ENCODE data around the gene TMC5. TPM values are rescaled to one million over a fixed set of nuclear protein-coding genes. Genes with fewer than 3 reads are reported as not detected.

TMC5 gene
- total RNA-seq, 2 donors from 2014 or later: 0.16 TPM; not detected in 1

DNA sequence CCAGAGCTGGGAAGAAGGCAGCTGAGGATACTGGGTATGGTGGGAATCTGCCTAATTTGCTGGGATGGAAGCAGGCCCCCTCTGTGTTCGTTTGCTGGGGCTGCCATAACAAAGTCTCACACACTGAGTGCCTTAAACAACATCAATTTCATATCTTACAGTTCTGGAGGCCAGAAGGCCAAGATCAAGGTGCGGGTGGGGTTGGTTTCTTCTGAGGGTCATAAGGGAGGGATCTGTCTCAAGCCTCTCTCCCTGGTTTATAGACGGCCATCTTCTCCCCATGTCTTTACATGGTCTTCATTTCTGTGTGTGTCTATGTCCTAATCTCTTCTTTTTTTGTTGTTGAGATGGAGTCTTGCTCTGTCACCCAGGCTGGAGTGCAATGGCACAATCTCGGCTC is 68.4 kb downstream of the TMC5 start:
- Histone ChIP-seq H3K4me1 (no peaks in the 10 kb centered on the region), H3K9me3 (no peaks in the 10 kb centered on the region), H3K36me3 (no peaks in the 10 kb centered on the region), H3K4me3 (no peak overlapping the region), H3K27me3 (no peaks in the 10 kb centered on the region), H3K27ac (no peak overlapping the region)
- TF ChIP-seq, protein P1, sequence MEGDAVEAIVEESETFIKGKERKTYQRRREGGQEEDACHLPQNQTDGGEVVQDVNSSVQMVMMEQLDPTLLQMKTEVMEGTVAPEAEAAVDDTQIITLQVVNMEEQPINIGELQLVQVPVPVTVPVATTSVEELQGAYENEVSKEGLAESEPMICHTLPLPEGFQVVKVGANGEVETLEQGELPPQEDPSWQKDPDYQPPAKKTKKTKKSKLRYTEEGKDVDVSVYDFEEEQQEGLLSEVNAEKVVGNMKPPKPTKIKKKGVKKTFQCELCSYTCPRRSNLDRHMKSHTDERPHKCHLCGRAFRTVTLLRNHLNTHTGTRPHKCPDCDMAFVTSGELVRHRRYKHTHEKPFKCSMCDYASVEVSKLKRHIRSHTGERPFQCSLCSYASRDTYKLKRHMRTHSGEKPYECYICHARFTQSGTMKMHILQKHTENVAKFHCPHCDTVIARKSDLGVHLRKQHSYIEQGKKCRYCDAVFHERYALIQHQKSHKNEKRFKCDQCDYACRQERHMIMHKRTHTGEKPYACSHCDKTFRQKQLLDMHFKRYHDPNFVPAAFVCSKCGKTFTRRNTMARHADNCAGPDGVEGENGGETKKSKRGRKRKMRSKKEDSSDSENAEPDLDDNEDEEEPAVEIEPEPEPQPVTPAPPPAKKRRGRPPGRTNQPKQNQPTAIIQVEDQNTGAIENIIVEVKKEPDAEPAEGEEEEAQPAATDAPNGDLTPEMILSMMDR (IDR thresholded peaks at IDR 0.05): no peak
- no peak for DNase-seq (ENCODE audit: low spot score)

DNA sequence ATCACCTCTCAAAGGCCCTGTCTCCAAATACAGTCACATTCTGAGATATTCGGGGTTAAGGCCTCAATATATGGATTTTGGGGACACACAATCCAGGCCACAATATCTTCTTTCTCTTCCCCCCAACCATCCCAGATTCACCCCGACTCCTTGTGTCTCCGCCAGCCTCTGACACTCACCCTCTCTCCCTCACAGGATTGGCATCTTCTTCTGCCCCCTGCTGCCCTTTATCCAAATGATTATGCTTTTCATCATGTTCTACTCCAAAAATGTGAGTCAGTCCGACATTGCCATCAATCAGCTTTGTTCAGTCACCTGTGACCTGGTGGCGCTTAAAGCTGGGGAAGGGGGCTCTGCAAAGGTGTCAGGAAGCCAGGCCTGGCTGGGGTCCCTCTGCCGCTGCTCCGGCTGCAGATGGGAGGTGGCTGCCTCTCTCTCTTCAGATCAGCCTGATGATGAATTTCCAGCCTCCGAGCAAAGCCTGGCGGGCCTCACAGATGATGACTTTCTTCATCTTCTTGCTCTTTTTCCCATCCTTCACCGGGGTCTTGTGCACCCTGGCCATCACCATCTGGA is 69.2 kb downstream of the TMC5 start:
- TF ChIP-seq, protein P1 (IDR thresholded peaks at IDR 0.05): no peak
- DNase-seq (ENCODE audit: low spot score): no peak
- no peaks in the 10 kb centered on the region for H3K36me3 ChIP-seq
- H3K27ac ChIP-seq: no peak overlapping the region
- H3K27me3 ChIP-seq: no peaks in the 10 kb centered on the region
- no peaks in the 10 kb centered on the region for H3K4me1 ChIP-seq
- no peaks in the 10 kb centered on the region for H3K9me3 ChIP-seq
- no peak overlapping the region for H3K4me3 ChIP-seq

DNA sequence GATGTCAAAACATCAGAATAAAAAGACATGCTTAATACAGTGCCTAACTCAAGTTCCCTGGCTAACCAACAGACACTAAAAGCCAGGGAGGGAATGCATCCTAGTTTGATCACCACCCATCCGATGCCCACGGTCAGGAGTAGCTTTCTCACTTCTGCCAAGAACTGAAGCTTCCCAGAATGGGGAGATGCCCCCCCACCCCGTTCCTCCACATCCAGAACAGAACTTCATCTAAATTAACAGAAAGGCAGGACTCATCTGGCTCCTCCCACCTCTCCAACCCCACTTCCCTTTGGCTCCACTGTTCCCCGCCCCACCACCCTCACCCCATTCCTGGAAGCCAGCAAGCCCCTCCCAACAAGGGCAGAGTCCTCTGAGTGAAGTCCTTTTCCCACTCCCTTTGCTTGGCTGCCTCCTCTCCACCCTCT is 70.5 kb downstream of the TMC5 start:
- no peaks in the 10 kb centered on the region for H3K4me1 ChIP-seq
- no peak overlapping the region for H3K27ac ChIP-seq
- no peak for DNase-seq (ENCODE audit: low spot score)
- no peaks in the 10 kb centered on the region for H3K27me3 ChIP-seq
- TF ChIP-seq, protein P1 (IDR thresholded peaks at IDR 0.05): no peak
- H3K36me3 ChIP-seq: no peaks in the 10 kb centered on the region
- no peaks in the 10 kb centered on the region for H3K9me3 ChIP-seq
- no peak overlapping the region for H3K4me3 ChIP-seq

DNA sequence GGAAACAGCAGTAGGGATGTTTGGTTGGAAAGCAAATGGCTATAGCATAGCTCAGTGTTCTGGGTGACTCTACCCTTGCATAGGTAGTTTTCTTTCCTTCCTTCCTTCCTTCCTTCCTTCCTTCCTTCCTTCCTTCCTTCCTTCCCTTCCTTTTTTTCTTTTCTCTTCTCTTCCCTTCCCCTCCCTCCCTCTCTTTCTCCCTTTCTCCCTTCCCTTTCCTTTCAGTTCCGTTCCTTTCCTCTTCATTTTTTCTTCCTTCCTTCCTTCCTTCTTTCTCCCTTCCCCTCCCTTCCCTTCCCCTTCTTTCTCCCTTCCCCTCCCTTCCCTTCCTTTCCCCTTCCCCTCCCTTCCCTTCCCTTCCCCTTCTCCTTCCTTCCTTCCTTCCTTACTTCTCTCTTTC is 72.9 kb downstream of the TMC5 start:
- TF ChIP-seq, protein P1 (IDR thresholded peaks at IDR 0.05): no peak
- no peaks in the 10 kb centered on the region for H3K9me3 ChIP-seq
- H3K4me1 ChIP-seq: no peaks in the 10 kb centered on the region
- H3K27ac ChIP-seq: no peak overlapping the region
- no peaks in the 10 kb centered on the region for H3K27me3 ChIP-seq
- DNase-seq (ENCODE audit: low spot score): no peak
- no peaks in the 10 kb centered on the region for H3K36me3 ChIP-seq
- no peak overlapping the region for H3K4me3 ChIP-seq

DNA sequence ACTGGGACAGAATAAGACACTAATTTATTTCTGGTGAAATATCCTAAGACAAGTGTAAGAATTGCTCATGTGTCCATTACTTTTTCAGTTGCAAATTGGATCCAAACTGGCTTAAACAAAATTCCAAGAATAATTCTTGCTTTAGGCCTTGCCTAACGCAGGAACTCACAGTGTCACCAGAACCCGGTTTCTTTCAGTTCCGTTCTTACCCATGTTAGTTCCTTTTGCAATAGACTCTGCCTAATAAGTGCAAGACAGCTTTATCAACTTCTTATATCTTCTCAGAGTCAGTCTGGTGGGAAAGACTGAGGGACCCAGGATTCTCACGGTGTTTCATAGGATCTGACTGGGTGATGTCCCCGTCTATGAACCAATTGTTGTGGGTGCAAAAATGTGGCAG is 79.5 kb downstream of the TMC5 start:
- TF ChIP-seq, protein P1 (IDR thresholded peaks at IDR 0.05): no peak
- H3K4me1 ChIP-seq: no peaks in the 10 kb centered on the region
- H3K27ac ChIP-seq: no peak overlapping the region
- no peaks in the 10 kb centered on the region for H3K9me3 ChIP-seq
- H3K27me3 ChIP-seq: no peaks in the 10 kb centered on the region
- peaks cover 23% of the 10 kb centered on the region for H3K36me3 ChIP-seq
- no peak for DNase-seq (ENCODE audit: low spot score)
- H3K4me3 ChIP-seq: no peak overlapping the region

DNA sequence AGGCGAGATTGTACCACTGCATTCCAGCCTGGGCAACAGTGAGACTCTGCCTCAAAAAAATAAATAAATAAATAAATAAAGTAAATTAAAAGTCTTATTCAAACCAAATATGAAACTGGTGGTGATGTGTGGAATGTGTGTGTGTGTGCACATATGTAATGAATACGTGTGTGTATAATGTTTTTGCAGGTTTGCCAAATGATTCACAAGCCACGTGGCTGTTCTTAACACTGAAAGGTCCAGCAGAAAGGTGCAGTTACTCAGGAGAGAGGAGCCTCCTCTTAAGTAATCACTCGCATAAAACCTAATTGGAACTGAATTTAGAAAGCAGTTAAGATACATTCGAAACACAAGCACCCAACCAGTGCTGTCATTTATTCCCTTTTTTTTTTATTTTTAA is 81.3 kb downstream of the TMC5 start:
- peaks cover 39% of the 10 kb centered on the region for H3K36me3 ChIP-seq

More for the DNA sequence above, 81.3 kb downstream of the TMC5 start:
- H3K27ac ChIP-seq: no peak overlapping the region
- H3K4me3 ChIP-seq: no peak overlapping the region
- TF ChIP-seq, protein P1 (IDR thresholded peaks at IDR 0.05): no peak
- no peaks in the 10 kb centered on the region for H3K9me3 ChIP-seq
- H3K27me3 ChIP-seq: no peaks in the 10 kb centered on the region
- no peak for DNase-seq (ENCODE audit: low spot score)
- H3K4me1 ChIP-seq: no peaks in the 10 kb centered on the region

All from right atrium auricular region (tissue), 2 donors.